Mucosa of stomach (tissue), 1 donor: ENCODE data around the gene FIBCD1.
A peak's percentile ranks its signal among the peaks of the same experiment; 100 is the strongest.

Experiments used
- H3K27me3 ChIP-seq: one replicate; pipeline ENCODE4 v1.7.0; 2013; ENCODE audit warnings: mild to moderate bottlenecking, low read length; ENCODE audit not compliant: control insufficient read depth, insufficient read depth
- H3K36me3 ChIP-seq: one replicate; pipeline ENCODE4 v1.7.0; 2013; ENCODE audit warnings: low read length; ENCODE audit not compliant: control insufficient read depth, insufficient read depth
- H3K4me1 ChIP-seq: one replicate; pipeline ENCODE4 v1.7.0; 2013; ENCODE audit warnings: mild to moderate bottlenecking, low read length; ENCODE audit not compliant: control insufficient read depth, insufficient read depth
- H3K4me3 ChIP-seq: one replicate; pipeline ENCODE4 v1.7.0; 2013; ENCODE audit warnings: low read length
- H3K9ac ChIP-seq: one replicate; pipeline ENCODE4 v1.7.0; 2013; ENCODE audit warnings: mild to moderate bottlenecking, low read length, moderate library complexity
- H3K9me3 ChIP-seq: one replicate; pipeline ENCODE4 v1.7.0; 2013; ENCODE audit warnings: mild to moderate bottlenecking, low read length, moderate library complexity; ENCODE audit not compliant: control insufficient read depth
- donor health status: Pancreatic carcinoma.

The FIBCD1 gene

DNA sequence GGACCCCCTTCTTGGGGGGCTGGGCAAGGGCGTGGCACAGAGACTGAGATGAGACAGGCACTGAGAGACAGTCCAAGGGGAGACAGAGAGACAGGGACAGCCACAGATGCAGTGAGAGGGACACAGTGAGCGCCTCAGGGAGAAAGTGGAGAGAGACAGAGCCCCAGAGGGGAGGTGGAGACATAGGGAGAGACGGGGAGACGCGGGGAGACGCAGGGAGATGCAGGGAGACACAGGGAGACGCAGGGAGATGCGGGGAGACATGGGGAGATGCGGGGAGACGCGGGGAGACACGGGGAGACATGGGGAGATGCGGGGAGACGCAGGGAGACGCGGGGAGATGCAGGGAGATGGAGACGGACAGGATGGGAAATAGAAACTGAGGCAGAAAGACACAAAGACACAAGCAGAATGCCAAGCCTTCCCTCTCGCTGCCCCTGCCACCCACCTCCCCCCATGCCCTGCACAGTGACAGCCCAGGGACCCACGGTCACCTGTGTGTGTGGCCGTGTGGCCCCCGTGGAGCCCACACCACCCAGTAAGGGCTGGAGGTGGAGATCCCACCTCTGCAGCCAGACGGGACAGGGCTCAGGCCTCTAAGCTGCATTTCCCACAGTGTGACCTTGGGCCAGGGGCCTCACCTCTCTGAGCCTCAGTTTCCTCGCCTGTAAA, 8.8 kb downstream of the FIBCD1 start:
- Histone ChIP-seq H3K4me3 (no peak overlapping the region), H3K4me1 (peaks cover 14% of the 10 kb centered on the region), H3K27me3 (peaks cover 41% of the 10 kb centered on the region), H3K9ac (no peak overlapping the region), H3K36me3 (no peaks in the 10 kb centered on the region), H3K9me3 (no peaks in the 10 kb centered on the region)

DNA sequence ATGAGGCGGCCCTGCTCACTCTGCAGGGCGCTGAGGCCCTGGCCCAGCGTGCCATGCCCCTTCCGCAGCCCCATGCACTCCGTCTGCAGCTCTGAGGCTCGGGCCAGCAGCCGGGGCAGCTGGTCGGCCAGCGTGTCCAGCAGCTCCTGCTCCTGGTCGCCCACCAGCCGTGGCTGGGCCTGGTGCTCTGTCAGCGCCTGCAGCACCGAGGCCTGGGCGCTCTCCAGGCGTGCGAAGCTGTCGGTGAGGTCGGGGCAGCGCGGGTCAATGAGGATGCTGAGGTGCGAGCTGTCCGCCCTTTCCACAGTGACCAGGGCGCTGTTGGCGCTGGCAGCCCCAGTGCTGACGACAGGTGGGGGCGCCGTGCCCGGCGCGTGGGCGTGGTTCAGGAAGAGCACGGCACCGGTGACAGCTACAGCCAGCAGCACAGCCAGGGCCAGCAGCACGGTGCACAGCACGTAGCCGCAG, 9.4 kb downstream of the FIBCD1 start:
- Histone ChIP-seq H3K27me3 (peaks cover 41% of the 10 kb centered on the region), H3K4me3 (no peak overlapping the region), H3K9ac (no peak overlapping the region), H3K36me3 (no peaks in the 10 kb centered on the region), H3K9me3 (no peaks in the 10 kb centered on the region), H3K4me1 (peaks cover 14% of the 10 kb centered on the region)

GRCh38 chr9:130927995-130928900, 10.8 kb downstream of the FIBCD1 start:
- H3K9ac ChIP-seq = peak overlapping the region; percentile 8
- H3K27me3 ChIP-seq = peaks cover 29% of the 10 kb centered on the region
- no peak overlapping the region for H3K4me3 ChIP-seq
- H3K36me3 ChIP-seq = no peaks in the 10 kb centered on the region
- no peaks in the 10 kb centered on the region for H3K9me3 ChIP-seq
- H3K4me1 ChIP-seq = peaks cover 14% of the 10 kb centered on the region

DNA sequence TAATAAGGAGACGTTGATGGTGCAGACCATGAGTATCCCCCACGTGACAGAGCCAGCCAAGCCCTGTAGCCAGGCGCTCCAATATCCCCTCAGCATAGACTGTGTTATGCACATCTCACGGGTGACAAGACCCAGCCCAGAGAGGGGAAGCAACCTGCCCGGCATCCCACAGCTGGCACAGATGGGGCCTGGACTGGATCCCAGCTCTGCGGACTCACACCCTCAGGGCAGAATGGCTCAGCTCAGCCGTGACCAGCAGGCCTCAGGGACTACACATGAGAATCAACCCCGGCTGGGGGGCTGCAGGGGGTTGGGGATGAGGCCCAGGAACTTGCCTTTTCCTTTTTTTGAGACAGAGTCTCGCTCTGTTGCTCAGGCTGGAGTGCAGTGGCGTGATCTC, 11.7 kb downstream of the FIBCD1 start:
- Histone ChIP-seq H3K9ac (no peak overlapping the region), H3K27me3 (peaks cover 20% of the 10 kb centered on the region), H3K9me3 (no peaks in the 10 kb centered on the region), H3K4me3 (no peak overlapping the region), H3K4me1 (peaks cover 14% of the 10 kb centered on the region), H3K36me3 (no peaks in the 10 kb centered on the region)

- Histone ChIP-seq H3K9me3 (no peaks in the 10 kb centered on the region), H3K27me3 (peaks cover 22% of the 10 kb centered on the region)
Measured at GRCh38 chr9:130925050-130925678, 13.9 kb downstream of the FIBCD1 start.

GRCh38 chr9:130924448-130924788, 14.6 kb downstream of the FIBCD1 start:
- Histone ChIP-seq H3K4me1 (peaks cover 14% of the 10 kb centered on the region), H3K9ac (no peak overlapping the region), H3K4me3 (no peak overlapping the region), H3K9me3 (no peaks in the 10 kb centered on the region), H3K27me3 (peaks cover 19% of the 10 kb centered on the region), H3K36me3 (no peaks in the 10 kb centered on the region)

More at GRCh38 chr9:130925050-130925678, 13.9 kb downstream of the FIBCD1 start:
- peaks cover 14% of the 10 kb centered on the region for H3K4me1 ChIP-seq
- H3K9ac ChIP-seq = no peak overlapping the region
- no peaks in the 10 kb centered on the region for H3K36me3 ChIP-seq
- H3K4me3 ChIP-seq = no peak overlapping the region

DNA sequence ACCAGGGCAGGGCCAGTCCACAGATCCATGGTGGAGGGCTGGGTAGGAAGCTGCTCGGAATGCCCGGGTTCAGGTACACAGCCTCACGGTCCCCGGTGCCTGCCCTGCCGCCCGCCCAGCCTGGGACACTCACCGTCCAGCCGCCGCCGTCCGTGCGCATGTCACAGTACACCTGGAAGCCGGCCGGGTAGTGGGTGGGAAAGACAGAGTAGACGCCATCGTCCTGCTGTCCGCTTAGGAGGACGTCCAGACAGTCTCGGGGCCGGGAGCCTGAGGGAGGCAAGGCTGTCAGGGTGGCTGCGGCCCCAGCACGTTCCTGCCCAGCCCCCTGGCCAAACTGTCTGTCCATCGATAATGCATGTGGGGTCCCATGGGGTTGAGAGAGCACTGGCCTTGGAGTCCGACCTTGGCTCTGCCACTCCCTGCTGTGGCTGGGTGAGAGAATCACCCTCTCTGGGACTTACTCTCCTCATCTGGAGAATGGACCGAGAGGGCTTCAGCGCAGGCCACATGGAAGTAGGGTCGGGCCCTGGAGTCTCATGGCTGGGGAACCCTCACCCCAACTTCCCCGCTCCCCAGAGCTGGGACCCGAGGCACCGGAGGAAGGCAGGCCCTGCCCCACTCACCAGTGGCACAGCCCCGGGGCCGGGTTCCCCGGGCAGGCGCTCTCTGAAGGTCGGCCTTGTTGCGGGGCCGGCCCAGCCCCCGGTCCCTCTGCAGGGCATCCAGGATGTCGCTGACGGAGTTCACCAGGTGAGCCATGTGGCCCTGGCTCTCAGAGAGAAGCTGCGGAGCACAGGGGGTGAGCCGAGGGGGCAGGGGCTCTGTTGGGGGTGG, 15.2 kb downstream of the FIBCD1 start:
- Histone ChIP-seq H3K36me3 (no peaks in the 10 kb centered on the region), H3K9me3 (no peaks in the 10 kb centered on the region), H3K4me3 (no peak overlapping the region), H3K27me3 (peaks cover 19% of the 10 kb centered on the region), H3K9ac (no peak overlapping the region), H3K4me1 (peaks cover 10% of the 10 kb centered on the region)

DNA sequence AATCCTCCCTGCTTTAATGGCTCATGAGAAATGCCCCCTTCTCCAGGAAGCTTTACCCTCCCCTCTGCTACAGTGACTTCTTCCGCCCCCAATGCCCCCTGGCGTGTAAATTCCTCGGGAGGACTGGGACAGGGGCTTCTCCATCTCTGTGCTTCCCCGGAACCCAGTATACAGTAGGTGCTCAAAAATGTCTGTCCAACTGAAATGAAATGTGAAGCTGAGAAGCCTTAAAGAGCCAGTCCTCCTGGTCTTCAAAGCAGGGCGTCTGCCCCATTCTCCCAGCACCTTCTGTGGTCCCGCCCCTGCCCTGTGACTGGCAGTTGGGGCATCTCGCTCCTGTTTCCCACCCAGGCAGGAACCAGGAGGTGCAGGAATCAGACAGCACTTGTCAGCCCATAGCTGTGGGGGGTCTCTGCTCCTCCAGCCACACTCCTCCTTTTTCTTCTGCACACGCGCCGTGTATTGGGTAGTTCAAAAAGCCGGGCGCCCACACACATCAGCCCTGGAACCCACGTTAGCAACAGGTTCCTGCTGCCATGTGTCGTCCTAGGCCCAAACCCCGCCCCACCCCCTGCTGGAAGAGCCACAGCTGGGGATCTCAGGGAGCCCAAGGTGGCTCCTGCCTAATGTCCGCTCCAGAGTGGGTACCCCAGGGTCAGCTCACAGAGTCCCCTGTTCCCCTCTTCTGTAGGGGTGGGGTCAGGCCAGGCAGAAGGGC, 16.0 kb downstream of the FIBCD1 start:
- Histone ChIP-seq H3K9me3 (no peaks in the 10 kb centered on the region), H3K27me3 (peaks cover 18% of the 10 kb centered on the region), H3K9ac (no peak overlapping the region), H3K4me1 (peaks cover 2% of the 10 kb centered on the region), H3K4me3 (no peak overlapping the region), H3K36me3 (no peaks in the 10 kb centered on the region)

DNA sequence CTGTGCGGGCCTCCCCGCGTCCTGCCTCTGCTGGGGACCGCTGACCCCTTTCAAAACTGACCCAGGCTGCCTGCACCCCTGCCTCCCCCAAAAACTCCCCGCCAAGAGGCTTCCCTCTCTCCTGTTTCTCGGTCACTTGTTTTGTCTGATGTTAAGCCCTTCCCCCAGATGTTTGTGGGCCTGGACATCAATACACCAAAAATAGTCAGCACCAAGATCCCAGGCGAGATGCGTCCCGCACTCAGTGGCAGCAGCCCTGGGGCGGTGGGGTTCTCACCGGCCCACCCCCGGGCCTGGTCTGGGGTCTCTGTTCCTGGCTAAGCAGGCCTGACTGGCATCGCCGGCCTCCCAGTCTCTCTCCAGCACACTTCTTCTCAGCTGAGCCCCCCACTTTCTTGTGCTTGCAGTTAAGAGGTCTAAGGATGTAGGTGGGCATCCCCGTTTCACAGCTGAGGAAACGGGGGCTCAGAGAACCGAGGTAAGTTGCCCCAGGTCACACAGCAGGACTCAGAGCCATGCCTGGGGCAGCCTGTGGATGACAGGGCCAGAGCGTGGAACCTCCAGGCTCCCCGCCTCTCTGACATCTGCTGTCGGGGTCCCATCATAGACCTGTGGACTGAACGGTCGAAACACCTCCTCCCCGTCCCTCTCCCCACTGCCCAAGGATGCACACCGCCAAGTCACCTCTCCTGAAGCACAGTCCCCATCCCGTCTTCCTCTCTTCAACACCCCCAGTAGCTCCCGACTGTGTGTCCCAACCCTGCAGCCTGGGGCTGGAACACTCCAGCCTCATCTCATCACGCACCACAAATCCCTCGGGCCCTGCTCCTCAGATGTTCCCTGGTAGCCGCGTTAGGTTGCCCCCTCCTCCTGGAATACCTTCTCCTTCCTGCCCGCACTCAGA, 16.8 kb downstream of the FIBCD1 start:
- Histone ChIP-seq H3K9me3 (no peaks in the 10 kb centered on the region), H3K4me3 (no peak overlapping the region), H3K4me1 (no peaks in the 10 kb centered on the region), H3K27me3 (peaks cover 18% of the 10 kb centered on the region), H3K9ac (no peak overlapping the region), H3K36me3 (no peaks in the 10 kb centered on the region)

DNA sequence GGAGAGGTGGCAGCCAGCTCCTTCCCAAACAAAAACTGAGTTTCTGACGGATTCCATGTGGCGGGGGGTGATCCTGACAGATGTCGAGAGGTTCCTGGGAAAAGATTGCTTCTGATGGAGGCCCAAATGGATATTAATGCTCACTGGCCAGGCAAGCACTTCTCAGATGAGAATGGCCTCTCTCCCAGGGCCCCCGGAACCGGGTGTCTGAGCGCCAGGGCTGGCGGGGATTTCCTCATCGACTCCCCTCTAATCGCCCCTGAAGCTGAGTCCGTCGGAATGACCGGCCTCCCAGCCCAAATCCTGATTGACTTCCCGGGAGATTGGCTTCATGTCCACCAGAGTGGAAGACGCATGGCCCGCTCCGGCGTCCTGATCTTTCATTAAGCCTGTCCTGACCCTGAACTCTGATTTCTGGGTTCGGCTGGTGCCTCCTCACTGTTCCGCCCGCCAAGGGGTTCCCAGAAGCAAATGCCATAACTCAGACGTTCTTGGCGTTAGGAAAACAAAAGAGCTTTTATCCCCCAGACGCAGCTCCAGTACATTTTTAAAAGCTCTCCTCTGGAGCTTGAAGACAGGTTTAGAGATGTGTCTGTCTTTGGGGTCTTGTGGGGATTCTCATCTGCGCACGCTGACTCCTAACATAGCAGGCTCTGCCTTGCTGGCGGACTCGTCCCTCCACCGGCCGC, 17.6 kb downstream of the FIBCD1 start:
- Histone ChIP-seq H3K4me3 (no peak overlapping the region), H3K27me3 (peaks cover 18% of the 10 kb centered on the region), H3K9ac (no peak overlapping the region), H3K4me1 (no peaks in the 10 kb centered on the region), H3K9me3 (no peaks in the 10 kb centered on the region), H3K36me3 (no peaks in the 10 kb centered on the region)
